Thyroid gland (tissue), 4 donors: ENCODE data around the gene IL37.

Source experiments
- POLR2A ChIP-seq, 2 donors: fragments of 450-650 bp; IDR thresholded peaks; one replicate each; pipeline ENCODE4 v1.6.1; 2017; ENCODE audit warnings: antibody characterized with exemption in 2 of 2, mild to moderate bottlenecking in 2 of 2, moderate library complexity in 1 of 2
- TF ChIP-seq, protein P1 (sequence below), 6 experiments: fragments of 200-600 bp in 3 of 6; fragments of 450-650 bp in 3 of 6; sonication (generic) in 3 of 6; IDR thresholded peaks; one replicate each; pipeline ENCODE4 v1.5.1; 2016 to 2019; ENCODE audit warnings: antibody characterized with exemption in 6 of 6, mild to moderate bottlenecking in 2 of 6, inconsistent platforms in 1 of 6, moderate library complexity in 1 of 6

DNA sequence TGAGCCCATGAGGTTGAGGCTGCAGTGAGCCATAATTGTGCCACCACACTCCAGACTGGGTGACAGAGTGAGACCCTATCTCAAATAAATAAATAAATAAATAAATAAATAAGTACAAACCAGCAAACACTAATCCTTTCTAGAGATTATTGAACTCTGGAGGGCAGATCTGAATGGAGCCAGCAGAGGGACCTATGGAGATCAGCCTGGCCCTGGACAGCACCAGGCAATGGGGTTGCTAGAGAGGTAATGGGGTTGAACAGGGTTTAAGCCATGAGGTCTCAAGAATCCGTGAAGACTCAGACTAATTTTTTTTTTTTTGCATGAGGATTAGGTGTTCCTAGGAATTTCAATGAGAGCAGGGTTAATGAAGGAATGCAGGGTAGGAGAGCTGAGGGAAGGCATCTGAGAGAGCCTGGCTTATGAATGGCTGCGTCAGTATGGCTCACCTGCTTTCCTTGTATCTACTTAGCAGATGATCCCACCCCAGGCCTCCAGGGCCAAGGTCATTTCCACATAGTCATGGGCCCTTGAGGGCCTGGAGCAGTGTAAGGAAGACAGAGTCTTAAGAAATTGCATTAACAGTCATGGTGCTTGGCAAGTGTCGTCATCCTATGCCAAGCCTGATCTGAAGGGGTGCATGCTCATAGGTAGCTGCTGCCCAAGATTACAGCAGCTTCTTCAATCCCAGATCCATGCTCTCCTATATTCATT lies 34.6 kb upstream of the IL37 start:
- TF ChIP-seq, protein P1, sequence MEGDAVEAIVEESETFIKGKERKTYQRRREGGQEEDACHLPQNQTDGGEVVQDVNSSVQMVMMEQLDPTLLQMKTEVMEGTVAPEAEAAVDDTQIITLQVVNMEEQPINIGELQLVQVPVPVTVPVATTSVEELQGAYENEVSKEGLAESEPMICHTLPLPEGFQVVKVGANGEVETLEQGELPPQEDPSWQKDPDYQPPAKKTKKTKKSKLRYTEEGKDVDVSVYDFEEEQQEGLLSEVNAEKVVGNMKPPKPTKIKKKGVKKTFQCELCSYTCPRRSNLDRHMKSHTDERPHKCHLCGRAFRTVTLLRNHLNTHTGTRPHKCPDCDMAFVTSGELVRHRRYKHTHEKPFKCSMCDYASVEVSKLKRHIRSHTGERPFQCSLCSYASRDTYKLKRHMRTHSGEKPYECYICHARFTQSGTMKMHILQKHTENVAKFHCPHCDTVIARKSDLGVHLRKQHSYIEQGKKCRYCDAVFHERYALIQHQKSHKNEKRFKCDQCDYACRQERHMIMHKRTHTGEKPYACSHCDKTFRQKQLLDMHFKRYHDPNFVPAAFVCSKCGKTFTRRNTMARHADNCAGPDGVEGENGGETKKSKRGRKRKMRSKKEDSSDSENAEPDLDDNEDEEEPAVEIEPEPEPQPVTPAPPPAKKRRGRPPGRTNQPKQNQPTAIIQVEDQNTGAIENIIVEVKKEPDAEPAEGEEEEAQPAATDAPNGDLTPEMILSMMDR (IDR thresholded peaks at IDR 0.05), result no peak
- no peak for TF ChIP-seq POLR2A (IDR thresholded peaks at IDR 0.05)
